GM12878 (cell line): ENCODE results near the gene CCDC187. TPM values are rescaled to one million over a fixed set of nuclear protein-coding genes. Genes with fewer than 3 reads are reported as not detected.

Experiments used
- ATAC-seq: fragments of 200-7000 bp; cut with Tn5 transposase; 3 replicates; pipeline ENCODE4 v1.9.1; 2020; ENCODE audit warnings: mild to moderate bottlenecking, moderate library complexity
- BruUV-seq: library from RNA; stranded (reverse); fragments of 400-500 nt; replicated peaks from 2 replicates; lab custom pipeline; 2021; lab: Mats Ljungman, UMichigan
- CTCF ChIA-PET: fragments of 300-600 bp; sonication (Branson Sonifier 250); formaldehyde crosslinking; extraction: SDS; loops from one replicate; lab custom pipeline; 2021; ENCODE audit warnings: inconsistent platforms; lab: Yijun Ruan, JAX
- POLR2A ChIA-PET: fragments of 350-600 bp; formaldehyde crosslinking; extraction: SDS; loops from one replicate; lab custom pipeline; 2021; ENCODE audit warnings: inconsistent platforms; lab: Charles Lee
- RAD21 ChIA-PET: fragments of 300-600 bp; sonication (Branson Sonifier 250); formaldehyde crosslinking; loops from one replicate; lab custom pipeline; 2023; ENCODE audit warnings: antibody characterized with exemption; ENCODE audit not compliant: unreplicated experiment; lab: Charles Lee
- SMC1A ChIA-PET: fragments of 300-600 bp; sonication (Branson Sonifier 250); formaldehyde crosslinking; loops from one replicate; lab custom pipeline; 2023; ENCODE audit not compliant: unreplicated experiment, uncharacterized antibody; lab: Charles Lee
- DNase-seq: peaks from one replicate; pipeline ENCODE4 v3.0.0-alpha.2; 2011; ENCODE audit warnings: low read depth, low spot score
- FAIRE-seq: peaks from 3 replicates; lab custom pipeline; 2011; peaks lifted over from hg19 to GRCh38; lab: Jason Lieb, UNC
- H2AFZ ChIP-seq: 2 replicates; pipeline ENCODE4 v1.6.0; 2011; ENCODE audit warnings: low read depth, low read length, control low read depth; ENCODE audit not compliant: control insufficient read depth
- H3K27ac ChIP-seq: 2 replicates; pipeline ENCODE4 v1.5.1; 2011; ENCODE audit warnings: control low read depth; ENCODE audit not compliant: control insufficient read depth, insufficient read depth
- H3K27me3 ChIP-seq, 2 experiments: replicated peaks in 1 of 2; 2 replicates each; pipeline versions ENCODE4 v1.6.0 to v1.6.1; 2011; ENCODE audit warnings: low read length in 1 of 2; ENCODE audit not compliant: control insufficient read depth in 2 of 2, insufficient read depth in 2 of 2
- H3K36me3 ChIP-seq, 2 experiments: 2 replicates each; pipeline ENCODE4 v1.5.1; 2011; ENCODE audit warnings: low read length in 1 of 2; ENCODE audit not compliant: control insufficient read depth in 2 of 2, insufficient read depth in 2 of 2
- H3K4me1 ChIP-seq: 2 replicates; pipeline ENCODE4 v1.6.1; 2011; ENCODE audit warnings: mild to moderate bottlenecking, low read length, moderate library complexity, mixed read lengths; ENCODE audit not compliant: control insufficient read depth, insufficient read depth
- H3K4me2 ChIP-seq: 2 replicates; pipeline ENCODE4 v1.6.0; 2011; ENCODE audit warnings: control low read depth; ENCODE audit not compliant: control insufficient read depth, insufficient read depth
- H3K4me3 ChIP-seq: fragments of 200-600 bp; sonication (generic); 2 replicates; pipeline ENCODE4 v1.5.1; 2016
- H3K79me2 ChIP-seq: 2 replicates; pipeline ENCODE4 v1.6.0; 2011; ENCODE audit warnings: low read length; ENCODE audit not compliant: control insufficient read depth, insufficient read depth
- H3K9ac ChIP-seq: 2 replicates; pipeline ENCODE4 v1.8.0; 2011; ENCODE audit warnings: low read length, control low read depth, mixed read lengths; ENCODE audit not compliant: control insufficient read depth, insufficient read depth
- H3K9me3 ChIP-seq: replicated peaks from 3 replicates; pipeline ENCODE4 v1.5.1; 2011; ENCODE audit warnings: mild to moderate bottlenecking, low read length; ENCODE audit not compliant: control insufficient read depth, insufficient read depth
- H4K20me1 ChIP-seq: 2 replicates; pipeline ENCODE4 v1.6.0; 2011; ENCODE audit not compliant: control insufficient read depth, insufficient read depth
- BHLHE40 ChIP-seq, 2 experiments: fragments of 450-650 bp in 1 of 2; IDR thresholded peaks; 2 replicates each; pipeline ENCODE4 v1.6.1; 2011 to 2017; ENCODE audit warnings: low read depth in 2 of 2, borderline replicate concordance in 1 of 2, improper control_type of control experiment in 1 of 2, low read length in 1 of 2, mild to moderate bottlenecking in 1 of 2
- CTCF ChIP-seq, 3 experiments: IDR thresholded peaks in 2 of 3; conservative IDR thresholded peaks in 1 of 3; 2 replicates each; pipeline ENCODE4 v1.5.1; 2011; ENCODE audit warnings: low read depth in 3 of 3, low read length in 3 of 3, mild to moderate bottlenecking in 3 of 3, control low read depth in 2 of 3, moderate library complexity in 2 of 3, inconsistent platforms in 1 of 3, mixed read lengths in 1 of 3; ENCODE audit not compliant: control insufficient read depth in 2 of 3, insufficient read depth in 1 of 3; ENCODE audit errors: extremely low read depth in 1 of 3
- EED ChIP-seq: sonication (generic); IDR thresholded peaks from 2 replicates; pipeline ENCODE4 v1.6.1; 2016; ENCODE audit warnings: antibody characterized with exemption, low read depth
- FOS ChIP-seq: IDR thresholded peaks from 3 replicates; pipeline ENCODE4 v1.6.1; 2011; ENCODE audit warnings: borderline replicate concordance; ENCODE audit not compliant: insufficient read length; ENCODE audit errors: extremely low read depth
- HSF1 ChIP-seq: fragments of 150-350 bp; IDR thresholded peaks from 2 replicates; pipeline ENCODE4 v1.6.1; 2014; ENCODE audit warnings: mild to moderate bottlenecking, low read depth, low read length
- PAX5 ChIP-seq: IDR thresholded peaks from 2 replicates; pipeline ENCODE4 v1.6.1; 2011; ENCODE audit warnings: low read depth, low read length, borderline replicate concordance
- POLR2A ChIP-seq: IDR thresholded peaks from 2 replicates; pipeline ENCODE4 v1.6.1; 2011; ENCODE audit warnings: low read depth, mild to moderate bottlenecking, low read length
- POLR2AphosphoS5 ChIP-seq: IDR thresholded peaks from 2 replicates; pipeline ENCODE4 v1.6.1; 2011; ENCODE audit warnings: mild to moderate bottlenecking, low read length, inconsistent platforms
- POU2F2 ChIP-seq: IDR thresholded peaks from 3 replicates; pipeline ENCODE4 v1.6.1; 2011; ENCODE audit warnings: low read depth, mild to moderate bottlenecking, low read length, borderline replicate concordance
- RUNX3 ChIP-seq: IDR thresholded peaks from 2 replicates; pipeline ENCODE4 v1.6.1; 2012; ENCODE audit warnings: low read length, inconsistent platforms
- YY1 ChIP-seq: IDR thresholded peaks from 2 replicates; pipeline ENCODE4 v1.6.1; 2011; ENCODE audit warnings: low read depth, mild to moderate bottlenecking, low read length
- ZNF384 ChIP-seq: IDR thresholded peaks from 2 replicates; pipeline ENCODE4 v1.6.1; 2012; ENCODE audit warnings: low read depth, mild to moderate bottlenecking, low read length, improper control_type of control experiment, borderline replicate concordance
- WGBS: methylation state at CpG from one replicate; pipeline ENCODE4 v1.1.6; 2016; ENCODE audit warnings: low lambda C conversion rate; ENCODE audit not compliant: insufficient replicate concordance, insufficient coverage; ENCODE audit errors: missing lambda C conversion rate; 5-methylcytosine and 5-hydroxymethylcytosine counted together
- in situ Hi-C: fragments of 300-500 bp; cut with MboI; formaldehyde crosslinking; loops from 9 replicates; pipeline ENCODE4 v1.14.3; 2018; ENCODE audit warnings: mixed read lengths
- intact Hi-C: fragments of 100-400 bp; cut with micrococcal nuclease; formaldehyde crosslinking; loops from one replicate; pipeline ENCODE4 v1.14.2; 2022; ENCODE audit not compliant: unreplicated experiment
- polyA plus RNA-seq, 11 experiments: library from polyadenylated mRNA; depleted of rRNA in 4 of 11; unstranded in 6 of 11; stranded (reverse) in 5 of 11; fragments of >200 nt; fragmentation: Nextera tagmentation in 4 of 11; fragmentation: Illumina TruSeq in 1 of 11; extraction: Ambion mirVana in 4 of 11; extraction: Trizol in 1 of 11; gene quantifications; 1 replicate in 1 of 11; 2 replicates in 10 of 11; pipeline versions ENCODE4 v1.2.1 to v1.2.3, GENCODE V29; 2011 to 2016; ENCODE audit warnings: inconsistent platforms in 2 of 11, missing spikeins in 2 of 11, low read depth in 1 of 11
- total RNA-seq, 4 experiments: library from RNA; depleted of rRNA in 3 of 4; stranded (reverse); fragments of >200 nt in 3 of 4; fragmentation: Illumina TruSeq in 1 of 4; extraction: Trizol in 1 of 4; gene quantifications; 2 replicates each; pipeline versions ENCODE4 v1.2.1 to v1.2.3, GENCODE V29; 2013 to 2021

CCDC187 gene
- total and polyA plus RNA-seq, 10 of the 15 experiments (the other 5 are each of a cell fraction or from before 2014, with no cell fraction given) = 0.04 to 0.23 (median 0.04) TPM; not detected in 7

- Histone ChIP-seq H4K20me1 (no peaks in the 10 kb centered on the region), H3K4me1 (peaks cover 19% of the 10 kb centered on the region)
- POLR2A ChIA-PET = interaction anchor here (1.0 kb wide), 1 partner anchor 18 kb away, joined by 3 read pairs; no protein-coding TSS in a partner anchor
Measured at GRCh38 chr9:136225366-136225747, 78.5 kb downstream of the CCDC187 start.

More at GRCh38 chr9:136225366-136225747, 78.5 kb downstream of the CCDC187 start:
- Histone ChIP-seq H3K9me3 (no peaks in the 10 kb centered on the region), H3K27me3 (no peaks in the 10 kb centered on the region), H3K79me2 (peaks cover 10% of the 10 kb centered on the region), H3K36me3 (peaks cover 15 to 28% of the 10 kb centered on the region in 2 experiments), H3K9ac (peak overlapping the region; percentile 54; the same call in 1 of the 2 replicates), H3K4me3 (peak overlapping the region; percentile 42; the same call in 1 of the 2 replicates), H3K27ac (peak overlapping the region; percentile 79), H3K4me2 (peak overlapping the region; percentile 96), H2AFZ (peak overlapping the region; percentile 77)
- BruUV-seq = no TSS peak
- peak; percentile 59 for TF ChIP-seq POLR2A
- TF ChIP-seq CTCF (IDR thresholded peaks at IDR 0.05 in 2 of 3, conservative IDR thresholded peaks at IDR 0.05 in 1 of 3; ENCODE audit: control insufficient read depth in 2 of 3, extremely low read depth in 1 of 3, insufficient read depth in 1 of 3, low read depth in 3 of 3, low read length in 3 of 3) = 0 out of 6 replicates have a peak, but pooled peaks of 1 of the 3 experiments have one; percentile 1
- peak; percentile 9; the same call in 1 of the 2 replicates for TF ChIP-seq RUNX3
- peak; percentile 39; the same call in 1 of the 3 replicates for TF ChIP-seq POU2F2
- TF ChIP-seq FOS = no peak
- TF ChIP-seq HSF1 = no peak
- 0 out of 2 replicates have a peak, but pooled peaks have one; percentile 18 for TF ChIP-seq YY1
- peak; percentile 7 to 44; a peak in 1 of 4 replicates for TF ChIP-seq BHLHE40 (IDR thresholded peaks at IDR 0.05; ENCODE audit: borderline replicate concordance in 1 of 2, low read depth in 2 of 2, low read length in 1 of 2)
- peak; percentile 27; the same call in 1 of the 2 replicates for TF ChIP-seq PAX5
- TF ChIP-seq EED = 0 out of 2 replicates have a peak, but pooled peaks have one; percentile 27
- no peak for TF ChIP-seq ZNF384
- TF ChIP-seq POLR2AphosphoS5 = no peak
- RAD21 ChIA-PET = interaction anchor here (0.6 to 1.2 kb wide), 3 partner anchors 15 to 137 kb away, joined by 3 read pairs; no protein-coding TSS in a partner anchor
- in situ Hi-C loops (no loop called here), intact Hi-C loops (loop anchor here (5.0 kb wide), 1 partner anchor 258 kb away; no protein-coding TSS in a partner anchor)
- SMC1A ChIA-PET = interaction anchor here (0.7 to 2.4 kb wide), 4 partner anchors 15 to 87 kb away, joined by 3 to 9 read pairs (median 4); no protein-coding TSS in a partner anchor
- CTCF ChIA-PET = interaction anchor here (0.6 to 6.5 kb wide), 9 partner anchors 9 to 258 kb away, joined by 3 to 30 read pairs (median 4); no protein-coding TSS in a partner anchor
- DNase-seq (peak; percentile 32), FAIRE-seq (peak; percentile 87), ATAC-seq (peak; percentile 48)
- 4% methylated on average over 19 of the region's 19 CpGs for WGBS
